Fibroblast of the conjunctiva (primary cell): ENCODE results near the gene TXNL1.
"Not testable (repeated sequence)": the region's sequence is repeated elsewhere in the genome, so short reads cannot be mapped to it uniquely, and the experiment has no call there.

Source experiments
- DNase-seq: peaks from one replicate; pipeline ENCODE4 v3.0.0-alpha.2; 2010; ENCODE audit warnings: low read depth

Gene TXNL1

GRCh38 chr18:56638232-56639103 is at the start of gene TXNL1:
TXNL1 (minus strand) TSS chr18:56638592; CDS start chr18:56638440, 152 bp downstream.
- peak; percentile 98 for DNase-seq

- DNase-seq: no peak
Measured at GRCh38 chr18:56684277-56684676, 45.9 kb upstream of the TXNL1 start.

GRCh38 chr18:56678836-56679565 is 40.6 kb upstream of the TXNL1 start:
- no peak for DNase-seq

- no peak for DNase-seq
Measured at GRCh38 chr18:56676639-56677038, 38.2 kb upstream of the TXNL1 start.

GRCh38 chr18:56672981-56673380 is 34.6 kb upstream of the TXNL1 start:
- DNase-seq: no peak

- DNase-seq: no peak
Measured at GRCh38 chr18:56672391-56672790, 34.0 kb upstream of the TXNL1 start.

GRCh38 chr18:56662902-56663301 is 24.5 kb upstream of the TXNL1 start:
- no peak for DNase-seq

GRCh38 chr18:56662502-56662901 is 24.1 kb upstream of the TXNL1 start:
- no peak for DNase-seq

- no peak for DNase-seq
Measured at GRCh38 chr18:56662063-56662408, 23.6 kb upstream of the TXNL1 start.

- no peak for DNase-seq
Measured at GRCh38 chr18:56661360-56662062, 23.1 kb upstream of the TXNL1 start.

- no peak for DNase-seq
Measured at GRCh38 chr18:56660655-56661054, 22.3 kb upstream of the TXNL1 start.

- DNase-seq: no peak
Measured at GRCh38 chr18:56659111-56659510, 20.7 kb upstream of the TXNL1 start.

- no peak for DNase-seq
Measured at GRCh38 chr18:56658261-56658660, 19.9 kb upstream of the TXNL1 start.

- not testable (repeated sequence) for DNase-seq
Measured at GRCh38 chr18:56654280-56654679, 15.9 kb upstream of the TXNL1 start.

- DNase-seq: no peak
Measured at GRCh38 chr18:56652802-56653201, 14.4 kb upstream of the TXNL1 start.

- DNase-seq: no peak
Measured at GRCh38 chr18:56651771-56652092, 13.3 kb upstream of the TXNL1 start.

- peak; percentile 97 for DNase-seq
Measured at GRCh38 chr18:56650944-56651770, 12.8 kb upstream of the TXNL1 start, which contains the start of gene WDR7. WDR7 (plus strand) TSS chr18:56651359; CDS start chr18:56672516, 21,157 bp downstream.

GRCh38 chr18:56649996-56650395 is 11.6 kb upstream of the TXNL1 start:
- DNase-seq: no peak

- DNase-seq: no peak
Measured at GRCh38 chr18:56647951-56648893, 9.8 kb upstream of the TXNL1 start.

- no peak for DNase-seq
Measured at GRCh38 chr18:56647071-56647470, 8.7 kb upstream of the TXNL1 start.
